Brain pericyte (primary cell): Measurements from ENCODE around the gene EIF2B4.

Experiments
- DNase-seq: peaks from one replicate; pipeline ENCODE4 v3.0.0-alpha.2; 2012; ENCODE audit warnings: low read depth, low spot score

Gene EIF2B4

DNA sequence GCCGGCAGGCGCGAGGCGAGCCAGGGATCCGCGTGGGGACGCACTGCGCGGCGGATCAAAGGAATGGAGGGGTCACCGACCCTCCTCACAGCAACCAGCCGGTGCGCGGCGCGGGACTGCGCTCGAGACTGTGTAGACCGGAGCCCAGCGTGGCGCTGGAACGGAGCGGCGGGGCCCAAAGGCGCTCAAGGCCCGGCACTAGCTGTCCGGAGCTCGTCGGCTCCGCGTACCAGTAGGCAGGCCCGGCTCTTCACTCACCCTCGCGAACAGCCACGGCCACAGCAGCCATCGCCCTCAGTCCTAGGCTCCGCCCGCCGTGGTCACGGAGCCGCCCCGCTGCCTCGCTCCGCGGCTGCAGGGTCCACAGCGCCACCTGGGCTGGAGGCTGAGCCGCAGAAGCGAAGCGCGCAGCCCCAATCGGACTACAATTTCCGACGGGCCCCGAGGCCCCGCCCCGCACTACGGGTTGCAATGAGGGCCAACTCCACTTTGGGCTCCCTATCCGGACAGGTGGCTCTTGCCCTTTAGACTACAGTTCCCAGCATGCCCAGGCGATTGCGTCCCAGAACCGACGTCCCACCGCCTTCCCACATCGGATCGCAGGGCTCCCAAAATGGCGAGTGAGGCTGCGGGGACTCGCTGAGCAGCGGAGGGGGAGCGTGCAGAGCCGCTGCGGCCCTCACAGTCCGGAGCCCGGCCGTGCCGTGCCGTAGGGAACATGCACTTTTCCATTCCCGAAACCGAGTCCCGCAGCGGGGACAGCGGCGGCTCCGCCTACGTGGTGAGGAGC, at the start of gene EIF2B4, which contains the start of gene SNX17:
Gene EIF2B4, minus strand, starts transcription at position 313 of the 790 bp plus-strand sequence. Its CDS starts 24 bp downstream, at position 289.
Gene SNX17, plus strand, starts transcription at position 591 of the 790 bp plus-strand sequence. Its CDS starts 128 bp downstream, at position 719.
- peak; percentile 97 for DNase-seq

GRCh38 chr2:27416151-27416550, 46.0 kb upstream of the EIF2B4 start:
- DNase-seq: no peak

- DNase-seq: no peak
These were observed 42.4 kb upstream of the EIF2B4 start for GRCh38 chr2:27412419-27413152.

- DNase-seq: peak; percentile 73
These were observed 39.4 kb upstream of the EIF2B4 start, which contains the start of gene PPM1G for GRCh38 chr2:27409321-27410073. Gene PPM1G, minus strand, starts transcription at chr2:27409591. Its CDS starts 169 bp downstream, at chr2:27409422.

- no peak for DNase-seq
These were observed 38.6 kb upstream of the EIF2B4 start for GRCh38 chr2:27408601-27409320.

DNA sequence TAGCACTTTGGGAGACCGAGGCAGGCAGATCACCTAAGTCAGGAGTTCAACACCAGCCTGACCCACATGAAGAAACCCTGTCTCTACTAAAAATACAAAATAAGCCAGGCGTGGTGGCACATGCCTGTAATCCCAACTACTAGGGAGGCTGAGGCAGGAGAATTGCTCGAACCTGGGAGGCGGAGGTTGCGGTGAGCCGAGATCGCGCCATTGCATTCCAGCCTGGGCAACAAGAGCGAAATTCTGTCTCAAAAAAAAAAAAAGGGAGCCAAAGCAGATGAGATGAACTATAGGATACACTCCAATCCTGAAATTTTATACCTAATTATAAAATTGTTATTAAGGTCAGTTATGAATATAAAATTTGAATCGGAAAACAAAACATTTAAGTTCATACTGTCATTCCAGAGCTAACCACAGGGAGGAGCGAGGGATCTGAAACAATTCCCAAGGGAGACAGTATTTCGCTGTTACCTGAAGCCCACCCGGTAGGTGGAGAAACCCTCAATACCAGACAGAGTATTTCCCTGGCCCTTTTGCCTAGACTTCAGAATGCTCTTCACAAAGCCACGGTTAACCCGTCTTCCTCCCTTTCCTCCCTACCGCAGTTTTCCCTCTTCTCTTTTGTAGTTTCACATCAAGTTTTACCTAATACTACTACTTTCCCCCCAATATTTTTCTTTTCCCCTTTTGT, 37.8 kb upstream of the EIF2B4 start:
- no peak for DNase-seq

DNA sequence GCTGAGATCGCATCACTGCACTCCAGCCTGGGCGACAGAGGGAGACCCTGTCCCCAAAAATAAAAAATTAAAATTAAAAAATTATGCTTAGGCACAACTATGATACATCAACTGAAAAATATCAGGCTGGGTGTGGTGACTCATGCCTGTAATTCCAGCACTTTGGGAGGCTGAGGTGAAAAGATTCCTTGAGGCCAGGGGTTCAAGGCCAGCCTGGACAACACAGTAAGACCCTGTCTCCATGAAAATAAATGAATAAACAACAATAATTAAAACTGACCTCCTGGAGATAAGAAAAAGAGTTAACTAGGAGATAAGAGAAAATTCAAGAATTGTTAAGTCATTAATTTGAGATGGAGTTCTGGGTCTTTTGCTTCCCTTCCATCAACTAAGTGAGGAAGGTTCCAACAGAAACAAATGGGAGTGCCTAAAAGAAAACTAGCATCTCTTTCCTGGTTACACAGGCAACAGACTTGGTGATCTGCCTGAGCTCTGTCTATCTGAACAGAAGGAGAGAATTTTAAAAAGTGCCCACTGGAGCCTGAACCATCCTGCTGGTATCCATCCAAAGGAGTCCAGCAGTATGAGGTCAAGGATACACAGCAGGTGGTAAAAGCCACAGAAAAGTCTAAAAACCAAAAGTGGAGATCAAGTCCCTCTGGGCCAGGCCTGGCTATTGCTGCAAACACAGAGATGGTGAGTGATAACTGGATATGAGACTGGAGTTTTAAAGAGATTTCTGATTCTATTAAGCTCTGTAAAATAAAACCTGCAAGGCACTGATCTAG, 30.4 kb upstream of the EIF2B4 start:
- DNase-seq: peak; percentile 56

GRCh38 chr2:27398962-27399361, 28.8 kb upstream of the EIF2B4 start:
- no peak for DNase-seq

DNA sequence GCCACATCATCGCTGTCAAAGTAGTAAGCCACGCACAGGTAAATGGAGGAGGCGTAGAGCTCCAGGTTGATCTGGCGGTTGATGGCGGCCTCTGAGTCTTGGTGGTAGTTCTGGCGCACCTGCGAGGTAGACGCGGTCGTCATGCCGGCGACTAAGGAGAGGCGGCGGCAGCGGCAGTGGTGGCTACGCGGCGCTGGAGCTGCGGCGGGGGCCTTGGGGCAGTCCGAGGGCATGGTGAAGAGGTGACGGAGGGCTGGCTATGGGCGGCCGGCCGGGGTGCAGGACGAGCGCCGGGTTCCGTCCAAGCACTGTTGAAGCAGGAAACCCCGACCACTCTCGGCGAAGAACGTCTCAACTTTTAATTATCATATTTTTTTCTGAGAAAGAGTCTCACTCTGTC, 23.1 kb upstream of the EIF2B4 start:
- DNase-seq: no peak

- no peak for DNase-seq
These were observed 20.9 kb upstream of the EIF2B4 start for GRCh38 chr2:27390822-27391679.

GRCh38 chr2:27381577-27382181, 11.5 kb upstream of the EIF2B4 start:
- DNase-seq: no peak

DNA sequence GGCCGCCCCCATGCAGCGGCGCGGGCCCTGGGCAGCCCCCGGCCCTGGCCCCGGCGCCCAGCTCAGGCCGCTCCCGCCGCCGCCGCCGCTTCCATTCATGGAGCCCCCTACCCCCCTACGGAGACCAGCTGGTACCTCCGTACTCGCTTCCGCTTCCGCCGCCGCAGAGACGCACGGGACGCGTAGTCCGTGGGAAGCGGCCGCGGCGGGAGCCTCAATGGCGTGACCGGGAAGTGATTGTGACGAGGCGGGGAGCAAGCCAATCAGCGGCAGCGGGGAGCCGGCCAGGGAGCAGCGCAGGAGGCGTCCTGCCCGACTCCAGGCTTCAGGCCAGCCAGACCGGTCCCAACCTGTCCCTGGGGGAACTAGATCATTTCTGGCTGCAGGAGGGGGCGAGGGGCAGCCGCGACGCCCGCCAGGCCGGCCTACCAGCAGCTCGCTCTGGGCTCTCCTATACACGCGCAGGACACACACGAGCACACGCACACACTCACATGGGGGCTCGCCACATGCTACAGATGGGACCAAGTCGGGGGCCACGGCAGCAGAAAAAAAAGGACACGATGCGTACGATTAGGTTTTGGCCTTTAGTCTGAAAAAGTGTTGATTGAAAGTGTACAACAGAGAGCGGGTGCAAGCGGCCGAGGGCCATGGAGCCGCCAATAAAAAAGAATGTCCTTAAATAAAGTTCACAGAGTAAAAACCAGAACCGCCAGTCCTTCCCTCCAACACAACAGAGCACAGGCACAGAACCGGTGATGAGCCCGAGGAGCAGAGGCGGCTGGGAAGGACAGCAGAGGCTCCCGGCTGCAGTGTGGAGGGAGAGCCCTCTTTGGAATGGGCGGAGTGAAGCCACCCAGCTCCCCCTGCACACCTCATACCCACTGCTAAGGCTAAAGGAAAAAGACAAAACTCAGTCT, 10.7 kb upstream of the EIF2B4 start, which contains the start of gene ZNF513:
Gene ZNF513, minus strand, starts transcription at position 109 of the 920 bp plus-strand sequence. CDS start 208 bp downstream, outside the sequence.
- DNase-seq: peak; percentile 84

DNA sequence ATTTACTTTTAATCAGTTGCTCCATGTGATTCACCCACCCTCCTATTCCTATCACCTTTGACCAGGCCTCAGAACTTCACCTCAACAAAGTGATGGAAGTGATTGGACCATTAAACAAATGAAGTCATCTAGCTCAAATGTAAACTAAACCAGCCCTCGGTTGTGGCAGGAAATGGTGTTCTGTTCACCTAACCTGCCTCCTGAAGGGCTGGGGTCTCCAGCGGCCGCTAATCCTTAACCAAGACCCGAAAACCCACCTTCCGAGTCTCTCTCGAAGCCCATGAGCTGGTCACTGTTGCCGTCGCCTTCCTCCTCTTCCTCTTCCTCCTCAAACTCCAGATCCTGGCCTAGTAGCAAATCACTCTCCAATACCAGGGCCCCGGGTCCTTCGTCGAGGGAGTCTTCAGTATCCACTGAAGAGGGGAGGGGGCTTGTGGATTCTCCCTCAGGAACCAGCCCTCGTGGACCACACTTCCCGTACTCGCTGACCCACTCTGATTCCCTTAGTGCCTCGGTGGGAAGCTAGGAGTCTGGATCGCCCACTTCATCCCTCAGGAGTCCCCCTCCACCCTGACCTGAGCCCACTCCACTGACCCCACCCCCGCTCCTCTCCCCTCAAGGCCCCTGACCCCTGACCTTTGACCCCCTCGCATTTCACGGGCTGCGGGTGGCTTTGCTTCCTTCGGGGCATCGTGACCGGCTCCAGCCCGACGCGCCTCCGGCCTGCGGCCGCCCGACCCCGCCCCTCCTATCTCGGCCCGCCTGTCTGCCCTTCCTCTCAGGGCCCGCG, 9.9 kb upstream of the EIF2B4 start:
- no peak for DNase-seq

DNA sequence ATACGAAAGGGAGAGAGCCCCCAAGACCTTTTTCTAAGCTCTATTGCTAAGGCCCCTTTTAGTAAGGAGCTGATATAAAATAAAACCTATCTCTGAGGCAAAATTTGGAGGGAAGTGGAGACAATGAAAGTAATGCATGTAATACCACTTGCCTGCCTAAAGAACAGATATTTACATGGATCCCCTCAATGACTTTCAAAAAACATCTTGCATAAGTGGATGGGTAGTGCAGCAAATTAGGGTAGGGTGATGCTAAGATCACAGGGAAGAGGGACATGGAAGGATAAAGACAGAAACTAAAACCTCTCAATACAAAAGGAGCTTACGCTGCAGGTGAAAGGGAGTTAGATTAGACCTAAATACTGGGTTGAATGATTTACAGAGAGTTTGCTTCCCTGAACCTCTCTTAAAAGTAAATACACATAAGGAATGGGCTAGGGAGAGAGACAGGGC, 9.3 kb upstream of the EIF2B4 start:
- DNase-seq: no peak

GRCh38 chr2:27378809-27379290, 8.7 kb upstream of the EIF2B4 start:
- DNase-seq: no peak
